Activated naive CD8-positive, alpha-beta T cell treated with anti-CD3 and anti-CD28 coated beads for 36 hours (primary cell): ENCODE measurements around the gene NEDD4. TPM values are rescaled to one million over a fixed set of nuclear protein-coding genes. Genes with fewer than 3 reads are reported as not detected.

Source experiments
- DNase-seq: peaks from one replicate; pipeline ENCODE4 v3.0.0; 2021
- H3K27ac Mint-ChIP-seq: one replicate; pipeline ENCODE4 v1.8.0; 2022; ENCODE audit warnings: mild to moderate bottlenecking, moderate library complexity, mixed read lengths
- H3K27me3 Mint-ChIP-seq: one replicate; pipeline ENCODE4 v1.8.0; 2022; ENCODE audit warnings: mild to moderate bottlenecking, mixed read lengths
- H3K36me3 Mint-ChIP-seq: one replicate; pipeline ENCODE4 v1.8.0; 2021; ENCODE audit warnings: mild to moderate bottlenecking, mixed read lengths
- H3K4me1 Mint-ChIP-seq: one replicate; pipeline ENCODE4 v1.8.0; 2021; ENCODE audit warnings: mixed read lengths
- H3K4me3 Mint-ChIP-seq: one replicate; pipeline ENCODE4 v1.8.0; 2022; ENCODE audit warnings: mild to moderate bottlenecking, moderate library complexity, mixed read lengths
- H3K9me3 Mint-ChIP-seq: one replicate; pipeline ENCODE4 v1.8.0; 2022; ENCODE audit warnings: mixed read lengths
- total RNA-seq, 2 experiments: library from RNA; stranded (reverse); gene quantifications; one replicate each; pipeline ENCODE4 v1.2.3, GENCODE V29; 2021

NEDD4 gene
- total RNA-seq, 2 experiments from 2014 or later = 13.3 to 15.4 TPM

DNA sequence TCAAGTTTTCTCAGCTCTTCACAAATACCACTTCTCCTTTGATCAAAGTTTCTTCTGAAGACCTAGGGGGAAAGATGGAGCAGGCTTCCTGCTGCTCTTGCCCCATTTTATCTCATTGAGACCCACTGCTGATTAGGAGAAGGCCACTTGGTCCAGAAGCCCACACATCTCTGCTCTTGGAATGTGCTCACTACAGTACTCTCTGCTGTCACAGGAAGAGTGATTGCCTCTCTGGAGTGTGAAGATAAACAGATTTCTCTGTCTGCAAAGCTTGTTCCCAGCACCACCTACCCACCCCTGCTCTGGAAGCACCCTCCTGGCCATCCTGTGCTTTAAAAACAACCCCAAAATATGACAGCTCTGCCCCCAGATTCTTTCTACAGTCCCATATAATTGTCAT, 209.1 kb downstream of the NEDD4 start:
- Mint-ChIP-seq H3K9me3 (peaks cover 2% of the 10 kb centered on the region), H3K36me3 (no peaks in the 10 kb centered on the region), H3K4me1 (no peaks in the 10 kb centered on the region), H3K27ac (no peak overlapping the region), H3K4me3 (no peak overlapping the region), H3K27me3 (peaks cover 9% of the 10 kb centered on the region)
- DNase-seq = no peak

DNA sequence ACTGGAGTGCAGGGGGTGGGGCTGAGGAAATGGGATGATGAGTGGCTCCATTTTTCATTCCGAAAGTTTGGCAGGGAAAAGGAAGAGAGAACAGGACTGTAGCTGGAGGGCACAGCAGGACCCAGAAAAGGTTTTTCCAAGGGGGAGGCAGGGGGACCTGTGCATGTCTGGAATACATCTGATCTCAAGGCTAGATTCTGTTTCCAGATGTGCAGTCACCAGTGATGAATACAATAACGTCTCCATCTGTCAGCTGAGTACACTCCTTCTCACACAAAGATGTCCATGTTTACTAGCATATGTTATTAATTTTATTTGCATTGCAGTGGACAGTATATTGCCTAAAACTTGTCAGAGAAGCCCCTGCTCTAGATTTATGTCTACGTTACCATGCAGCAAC, 210.5 kb downstream of the NEDD4 start:
- Mint-ChIP-seq H3K36me3 (no peaks in the 10 kb centered on the region), H3K4me3 (no peak overlapping the region), H3K27ac (no peak overlapping the region), H3K27me3 (peaks cover 13% of the 10 kb centered on the region), H3K4me1 (no peaks in the 10 kb centered on the region), H3K9me3 (no peaks in the 10 kb centered on the region)
- no peak for DNase-seq

DNA sequence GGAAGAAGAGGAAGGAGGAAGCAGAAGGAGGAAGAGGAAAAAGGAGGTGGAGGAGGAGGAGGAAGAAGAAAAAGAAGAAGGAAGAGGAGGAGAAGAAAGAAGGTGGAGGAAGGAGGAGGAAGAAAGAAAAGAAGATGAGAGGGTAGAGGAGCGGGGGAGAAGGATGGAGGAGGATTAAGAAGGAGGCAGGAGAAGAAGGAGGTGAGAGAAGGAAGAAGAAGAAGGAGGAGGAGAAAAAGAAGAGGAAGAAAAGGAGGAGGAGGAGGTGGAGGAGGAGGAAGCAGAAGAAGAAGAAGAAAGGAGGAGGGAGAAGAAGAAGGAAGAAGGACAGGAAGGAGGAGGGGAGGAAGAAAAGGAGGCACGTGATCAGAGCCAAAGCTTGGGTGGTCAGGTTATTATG, 213.1 kb downstream of the NEDD4 start:
- Mint-ChIP-seq H3K4me3 (no peak overlapping the region), H3K27ac (no peak overlapping the region)

DNA sequence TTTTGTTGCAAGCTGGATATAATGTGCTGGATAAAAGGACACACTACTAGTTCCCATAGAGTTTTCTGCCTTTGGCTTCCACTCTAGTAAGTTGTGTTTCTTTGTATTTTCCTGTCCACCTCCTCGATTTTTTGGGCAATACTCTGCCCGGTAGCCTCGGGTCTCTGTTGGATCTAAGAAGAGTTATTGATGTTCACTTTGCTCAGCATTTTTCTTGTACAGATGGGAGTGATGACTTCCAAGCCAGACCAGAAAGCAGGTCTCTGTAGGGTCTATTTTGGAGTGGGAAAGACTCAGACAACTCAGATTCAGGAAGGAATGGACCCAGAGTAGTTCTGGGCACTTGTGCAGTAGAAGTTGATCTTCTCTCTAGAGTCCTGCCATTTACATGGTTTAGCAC, 214.5 kb downstream of the NEDD4 start:
- H3K27ac Mint-ChIP-seq = no peak overlapping the region
- no peaks in the 10 kb centered on the region for H3K36me3 Mint-ChIP-seq
- no peak overlapping the region for H3K4me3 Mint-ChIP-seq
- DNase-seq = no peak
- peaks cover 19% of the 10 kb centered on the region for H3K27me3 Mint-ChIP-seq
- H3K4me1 Mint-ChIP-seq = no peaks in the 10 kb centered on the region
- H3K9me3 Mint-ChIP-seq = no peaks in the 10 kb centered on the region

More for the DNA sequence above, 213.1 kb downstream of the NEDD4 start:
- Mint-ChIP-seq H3K27me3 (peaks cover 14% of the 10 kb centered on the region), H3K4me1 (no peaks in the 10 kb centered on the region), H3K36me3 (no peaks in the 10 kb centered on the region), H3K9me3 (no peaks in the 10 kb centered on the region)
- DNase-seq = no peak
